ENCODE data around the gene SH3BP2.

SH3BP2 gene

DNA sequence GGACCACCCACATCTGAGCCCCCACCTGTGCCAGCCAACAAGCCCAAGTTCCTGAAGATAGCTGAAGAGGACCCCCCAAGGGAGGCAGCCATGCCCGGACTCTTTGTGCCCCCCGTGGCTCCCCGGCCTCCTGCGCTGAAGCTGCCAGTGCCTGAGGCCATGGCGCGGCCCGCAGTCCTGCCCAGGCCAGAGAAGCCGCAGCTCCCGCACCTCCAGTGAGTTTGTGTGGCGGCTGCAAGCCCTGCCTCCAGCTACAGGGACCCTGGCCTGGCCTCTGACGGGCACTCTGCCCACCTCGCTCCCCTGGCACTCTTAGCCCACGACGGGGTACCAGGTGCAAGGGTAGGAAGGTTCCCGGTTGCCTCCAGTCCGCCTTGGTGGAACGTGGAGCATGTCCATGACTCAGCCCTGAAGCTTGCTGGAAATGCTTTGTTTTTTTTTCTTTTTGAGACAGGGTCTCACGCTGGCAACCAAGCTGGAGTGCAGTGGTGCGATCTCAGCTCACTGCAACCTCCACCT lies 37.1 kb downstream of the SH3BP2 start:
- no peak overlapping the region for H2AFZ ChIP-seq (ENCODE audit: low read length)
- H3K9ac ChIP-seq (ENCODE audit: low read length), result no peak overlapping the region
- no peak overlapping the region for H3K4me3 ChIP-seq (ENCODE audit: low read depth, low read length, poor library complexity, severe bottlenecking)
- TF ChIP-seq, protein P1, sequence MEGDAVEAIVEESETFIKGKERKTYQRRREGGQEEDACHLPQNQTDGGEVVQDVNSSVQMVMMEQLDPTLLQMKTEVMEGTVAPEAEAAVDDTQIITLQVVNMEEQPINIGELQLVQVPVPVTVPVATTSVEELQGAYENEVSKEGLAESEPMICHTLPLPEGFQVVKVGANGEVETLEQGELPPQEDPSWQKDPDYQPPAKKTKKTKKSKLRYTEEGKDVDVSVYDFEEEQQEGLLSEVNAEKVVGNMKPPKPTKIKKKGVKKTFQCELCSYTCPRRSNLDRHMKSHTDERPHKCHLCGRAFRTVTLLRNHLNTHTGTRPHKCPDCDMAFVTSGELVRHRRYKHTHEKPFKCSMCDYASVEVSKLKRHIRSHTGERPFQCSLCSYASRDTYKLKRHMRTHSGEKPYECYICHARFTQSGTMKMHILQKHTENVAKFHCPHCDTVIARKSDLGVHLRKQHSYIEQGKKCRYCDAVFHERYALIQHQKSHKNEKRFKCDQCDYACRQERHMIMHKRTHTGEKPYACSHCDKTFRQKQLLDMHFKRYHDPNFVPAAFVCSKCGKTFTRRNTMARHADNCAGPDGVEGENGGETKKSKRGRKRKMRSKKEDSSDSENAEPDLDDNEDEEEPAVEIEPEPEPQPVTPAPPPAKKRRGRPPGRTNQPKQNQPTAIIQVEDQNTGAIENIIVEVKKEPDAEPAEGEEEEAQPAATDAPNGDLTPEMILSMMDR (IDR thresholded peaks at IDR 0.05; ENCODE audit: low read length), result no peak
- TF ChIP-seq EZH2 (IDR thresholded peaks at IDR 0.05; ENCODE audit: borderline replicate concordance, low read length), result no peak
- peaks cover 8% of the 10 kb centered on the region for H3K4me1 ChIP-seq (ENCODE audit: insufficient read depth, low read length, severe bottlenecking)
- H3K9me2 ChIP-seq (ENCODE audit: low read depth, low read length), result no peaks in the 10 kb centered on the region
- no peaks in the 10 kb centered on the region for H3K27me3 ChIP-seq (ENCODE audit: insufficient read depth, low read length)
- H3K36me3 ChIP-seq (ENCODE audit: insufficient read depth, low read length), result no peaks in the 10 kb centered on the region
- H3K79me2 ChIP-seq (ENCODE audit: insufficient read depth, low read length), result no peaks in the 10 kb centered on the region
- no peak overlapping the region for H3K4me2 ChIP-seq (ENCODE audit: low read length)
- H3K27ac ChIP-seq (ENCODE audit: low read depth, low read length, poor library complexity, severe bottlenecking), result no peak overlapping the region
- H3F3A ChIP-seq (ENCODE audit: insufficient read depth, low read length), result no peaks in the 10 kb centered on the region
- no peaks in the 10 kb centered on the region for H3K9me3 ChIP-seq (ENCODE audit: low read length)
- H4K20me1 ChIP-seq (ENCODE audit: insufficient read depth, low read length), result no peaks in the 10 kb centered on the region

GRCh38 chr4:2830632-2831610 lies 38.0 kb downstream of the SH3BP2 start:
- H3F3A ChIP-seq (ENCODE audit: insufficient read depth, low read length), result no peaks in the 10 kb centered on the region
- no peak overlapping the region for H3K4me3 ChIP-seq (ENCODE audit: low read depth, low read length, poor library complexity, severe bottlenecking)
- no peak overlapping the region for H3K4me2 ChIP-seq (ENCODE audit: low read length)
- H3K9me2 ChIP-seq (ENCODE audit: low read depth, low read length), result no peaks in the 10 kb centered on the region
- TF ChIP-seq EZH2 (IDR thresholded peaks at IDR 0.05; ENCODE audit: borderline replicate concordance, low read length), result no peak
- TF ChIP-seq, protein P1 (IDR thresholded peaks at IDR 0.05; ENCODE audit: low read length), result no peak
- H3K4me1 ChIP-seq (ENCODE audit: insufficient read depth, low read length, severe bottlenecking), result peaks cover 8% of the 10 kb centered on the region
- no peaks in the 10 kb centered on the region for H3K27me3 ChIP-seq (ENCODE audit: insufficient read depth, low read length)
- H2AFZ ChIP-seq (ENCODE audit: low read length), result no peak overlapping the region
- H3K9ac ChIP-seq (ENCODE audit: low read length), result no peak overlapping the region
- H4K20me1 ChIP-seq (ENCODE audit: insufficient read depth, low read length), result no peaks in the 10 kb centered on the region
- H3K27ac ChIP-seq (ENCODE audit: low read depth, low read length, poor library complexity, severe bottlenecking), result no peak overlapping the region
- H3K9me3 ChIP-seq (ENCODE audit: low read length), result no peaks in the 10 kb centered on the region
- no peaks in the 10 kb centered on the region for H3K79me2 ChIP-seq (ENCODE audit: insufficient read depth, low read length)
- H3K36me3 ChIP-seq (ENCODE audit: insufficient read depth, low read length), result no peaks in the 10 kb centered on the region

- Histone ChIP-seq H3K79me2 (ENCODE audit: insufficient read depth, low read length) (no peaks in the 10 kb centered on the region), H3K4me2 (ENCODE audit: low read length) (no peak overlapping the region), H3K9ac (ENCODE audit: low read length) (no peak overlapping the region), H4K20me1 (ENCODE audit: insufficient read depth, low read length) (no peaks in the 10 kb centered on the region), H3K4me3 (ENCODE audit: low read depth, low read length, poor library complexity, severe bottlenecking) (no peak overlapping the region), H3K27me3 (ENCODE audit: insufficient read depth, low read length) (no peaks in the 10 kb centered on the region), H3F3A (ENCODE audit: insufficient read depth, low read length) (no peaks in the 10 kb centered on the region), H3K36me3 (ENCODE audit: insufficient read depth, low read length) (no peaks in the 10 kb centered on the region), H3K9me3 (ENCODE audit: low read length) (no peaks in the 10 kb centered on the region), H2AFZ (ENCODE audit: low read length) (no peak overlapping the region), H3K27ac (ENCODE audit: low read depth, low read length, poor library complexity, severe bottlenecking) (no peak overlapping the region), H3K4me1 (ENCODE audit: insufficient read depth, low read length, severe bottlenecking) (peaks cover 8% of the 10 kb centered on the region), H3K9me2 (ENCODE audit: low read depth, low read length) (no peaks in the 10 kb centered on the region)
- TF ChIP-seq, protein P1 (IDR thresholded peaks at IDR 0.05; ENCODE audit: low read length), result no peak
- no peak for TF ChIP-seq EZH2 (IDR thresholded peaks at IDR 0.05; ENCODE audit: borderline replicate concordance, low read length)
These were observed 38.9 kb downstream of the SH3BP2 start for GRCh38 chr4:2831611-2832308.
